H9 (cell line): Measurements from ENCODE around the gene PALM3. TPM values are rescaled to one million over a fixed set of nuclear protein-coding genes. Genes with fewer than 3 reads are reported as not detected.
A peak's percentile ranks its signal among the peaks of the same experiment; 100 is the strongest.

ENCODE experiments used
- DNase-seq: peaks from one replicate; pipeline ENCODE4 v3.0.0-alpha.2; 2017
- H2AFZ ChIP-seq: one replicate; pipeline ENCODE4 v1.6.1; 2013; ENCODE audit warnings: mild to moderate bottlenecking, low read length, control low read depth, moderate library complexity
- H2AK5ac ChIP-seq: 2 replicates; pipeline ENCODE4 v1.6.1; 2013; ENCODE audit warnings: low read length, control low read depth, mixed read lengths; ENCODE audit not compliant: insufficient read length
- H2BK120ac ChIP-seq: one replicate; pipeline ENCODE4 v1.6.1; 2013; ENCODE audit warnings: low read depth, mild to moderate bottlenecking, low read length, control low read depth, inconsistent platforms; ENCODE audit not compliant: poor library complexity, severe bottlenecking
- H2BK12ac ChIP-seq: 2 replicates; pipeline ENCODE4 v1.6.1; 2013; ENCODE audit warnings: low read length, control low read depth, mixed read lengths, low read depth; ENCODE audit not compliant: insufficient read length
- H2BK15ac ChIP-seq: 2 replicates; pipeline ENCODE4 v1.6.1; 2013; ENCODE audit warnings: low read depth, low read length, control low read depth
- H2BK20ac ChIP-seq: one replicate; pipeline ENCODE4 v1.6.1; 2013; ENCODE audit warnings: low read depth, mild to moderate bottlenecking, low read length, control low read depth, inconsistent platforms; ENCODE audit not compliant: poor library complexity, severe bottlenecking
- H2BK5ac ChIP-seq: 2 replicates; pipeline ENCODE4 v1.6.1; 2013; ENCODE audit warnings: low read length, control low read depth, mixed read lengths; ENCODE audit not compliant: insufficient read length
- H3K14ac ChIP-seq: 2 replicates; pipeline ENCODE4 v1.6.1; 2013; ENCODE audit warnings: low read length, control low read depth; ENCODE audit not compliant: insufficient read depth
- H3K18ac ChIP-seq: 2 replicates; pipeline ENCODE4 v1.6.1; 2013; ENCODE audit warnings: low read depth, mild to moderate bottlenecking, mixed read lengths, low read length, control low read depth; ENCODE audit not compliant: insufficient read length
- H3K23ac ChIP-seq: 2 replicates; pipeline ENCODE4 v1.6.1; 2013; ENCODE audit warnings: low read length, control low read depth, mixed read lengths, low read depth; ENCODE audit not compliant: insufficient read length
- H3K23me2 ChIP-seq: 2 replicates; pipeline ENCODE4 v1.6.1; 2013; ENCODE audit warnings: low read depth, mild to moderate bottlenecking, mixed read lengths, low read length, control low read depth; ENCODE audit not compliant: insufficient read length, poor library complexity, severe bottlenecking
- H3K27ac ChIP-seq: 2 replicates; pipeline ENCODE4 v1.5.1; 2013; ENCODE audit warnings: low read length, control low read depth, mixed read lengths, low read depth; ENCODE audit not compliant: insufficient read length
- H3K27me3 ChIP-seq: 2 replicates; pipeline ENCODE4 v1.6.1; 2013; ENCODE audit warnings: low read length, control low read depth, inconsistent platforms; ENCODE audit not compliant: insufficient read depth
- H3K4ac ChIP-seq: 2 replicates; pipeline ENCODE4 v1.6.1; 2013; ENCODE audit warnings: low read depth, mild to moderate bottlenecking, control low read depth, inconsistent platforms, low read length, moderate library complexity
- H3K4me1 ChIP-seq: 2 replicates; pipeline ENCODE4 v1.6.1; 2013; ENCODE audit warnings: low read length, control low read depth, inconsistent platforms; ENCODE audit not compliant: insufficient read depth
- H3K4me2 ChIP-seq: 2 replicates; pipeline ENCODE4 v1.6.1; 2013; ENCODE audit warnings: low read length, control low read depth, mixed read lengths; ENCODE audit not compliant: insufficient read length, insufficient read depth
- H3K56ac ChIP-seq: 2 replicates; pipeline ENCODE4 v1.6.1; 2013; ENCODE audit warnings: low read depth, mild to moderate bottlenecking, mixed read lengths, low read length, control low read depth; ENCODE audit not compliant: insufficient read length
- H3K79me1 ChIP-seq: 2 replicates; pipeline ENCODE4 v1.6.1; 2013; ENCODE audit warnings: low read depth, mild to moderate bottlenecking, moderate library complexity, low read length, control low read depth, inconsistent platforms; ENCODE audit not compliant: insufficient read depth, poor library complexity, severe bottlenecking
- H3K79me2 ChIP-seq: 2 replicates; pipeline ENCODE4 v1.6.1; 2013; ENCODE audit warnings: low read length, control low read depth, inconsistent platforms; ENCODE audit not compliant: insufficient read depth
- H3K9ac ChIP-seq: 2 replicates; pipeline ENCODE4 v1.6.1; 2013; ENCODE audit warnings: low read length, control low read depth, mixed read lengths; ENCODE audit not compliant: insufficient read length; ENCODE audit errors: extremely low read depth
- H3K9me3 ChIP-seq: one replicate; pipeline ENCODE4 v1.6.1; 2013; ENCODE audit warnings: low read depth, low read length, inconsistent platforms; ENCODE audit not compliant: control insufficient read depth
- H3T11ph ChIP-seq: one replicate; pipeline ENCODE4 v1.6.1; 2013; ENCODE audit warnings: mild to moderate bottlenecking, low read length, control low read depth, inconsistent platforms
- H4K20me1 ChIP-seq: one replicate; pipeline ENCODE4 v1.6.1; 2013; ENCODE audit not compliant: control insufficient read depth, insufficient read length, insufficient read depth
- H4K5ac ChIP-seq: 2 replicates; pipeline ENCODE4 v1.6.1; 2013; ENCODE audit warnings: low read depth, mild to moderate bottlenecking, mixed read lengths, low read length, control low read depth; ENCODE audit not compliant: insufficient read length
- H4K8ac ChIP-seq: replicated peaks from 2 replicates; pipeline ENCODE4 v1.6.1; 2013; ENCODE audit warnings: low read length, control low read depth, mixed read lengths, low read depth; ENCODE audit not compliant: insufficient read length
- H4K91ac ChIP-seq: 2 replicates; pipeline ENCODE4 v1.6.1; 2013; ENCODE audit warnings: low read depth, mild to moderate bottlenecking, moderate library complexity, mixed read lengths, low read length, control low read depth; ENCODE audit not compliant: insufficient read length
- H3K27ac Mint-ChIP-seq, 3 experiments: 2 replicates in 2 of 3; 3 replicates in 1 of 3; pipeline ENCODE4 v1.8.0; 2020 to 2021; ENCODE audit warnings: mixed read lengths in 3 of 3, mild to moderate bottlenecking in 1 of 3, moderate library complexity in 1 of 3
- H3K27me3 Mint-ChIP-seq: 2 replicates; pipeline ENCODE4 v1.8.0; 2021; ENCODE audit warnings: low read depth, mild to moderate bottlenecking, moderate library complexity, mixed read lengths
- H3K36me3 Mint-ChIP-seq, 3 experiments: 2 replicates in 2 of 3; 3 replicates in 1 of 3; pipeline ENCODE4 v1.8.0; 2020 to 2021; ENCODE audit warnings: low read depth in 3 of 3, mixed read lengths in 3 of 3; ENCODE audit not compliant: insufficient read depth in 1 of 3
- H3K4me1 Mint-ChIP-seq, 2 experiments: 2 replicates each; pipeline ENCODE4 v1.8.0; 2020; ENCODE audit warnings: mixed read lengths in 2 of 2
- H3K4me3 Mint-ChIP-seq, 2 experiments: 2 replicates in 1 of 2; 3 replicates in 1 of 2; pipeline ENCODE4 v1.8.0; 2020 to 2021; ENCODE audit warnings: mild to moderate bottlenecking in 2 of 2, mixed read lengths in 2 of 2, moderate library complexity in 1 of 2
- H3K9me3 Mint-ChIP-seq, 2 experiments: 2 replicates in 1 of 2; 3 replicates in 1 of 2; pipeline ENCODE4 v1.8.0; 2020; ENCODE audit warnings: mild to moderate bottlenecking in 2 of 2, mixed read lengths in 2 of 2, moderate library complexity in 1 of 2
- CTCF ChIP-seq: fragments of 200-600 bp; sonication (generic); conservative IDR thresholded peaks from 3 replicates; pipeline ENCODE4 v1.8.0; 2021; ENCODE audit warnings: antibody characterized with exemption, mild to moderate bottlenecking
- WGBS: extraction: QIAGEN DNeasy Blood & Tissue Kit; methylation state at CpG from one replicate; pipeline ENCODE4 v1.1.7; 2013; ENCODE audit warnings: missing lambda C conversion rate, low lambda C conversion rate, mixed read lengths; ENCODE audit not compliant: insufficient read length; ENCODE audit errors: extremely low coverage; 5-methylcytosine and 5-hydroxymethylcytosine counted together
- total RNA-seq: library from RNA; stranded (reverse); gene quantifications from 2 replicates; pipeline ENCODE4 v1.2.1, GENCODE V29; 2021

PALM3 gene
- total RNA-seq, 1 experiment from 2014 or later: 11.5 TPM

GRCh38 chr19:14090509-14091080 is 28.7 kb upstream of the PALM3 start, which contains the start of gene SAMD1:
Gene SAMD1 (minus strand): TSS chr19:14090751.
- no peak within 1 kb of the TSS for H2AFZ ChIP-seq
- WGBS: no CpG with 5 or more reads among the region's 65 CpGs
- no peak within 1 kb of the TSS for H3K9ac ChIP-seq

More at GRCh38 chr19:14090509-14091080, 28.7 kb upstream of the PALM3 start, which contains the start of gene SAMD1:
- H3K18ac ChIP-seq: no peak within 1 kb of the TSS
- Mint-ChIP-seq H3K9me3 (peaks cover 13 to 15% of the 10 kb centered on the region in 2 experiments), H3K4me1 (peaks cover 12% of the 10 kb centered on the region in 2 experiments), H3K36me3 (peaks cover 17 to 36% (median 29%) of the 10 kb centered on the region in 3 experiments), H3K27ac (peak within 1 kb of the TSS; percentile 70 to 92 (median 78); a peak in 5 of 7 replicates), H3K27me3 (peaks cover 21% of the 10 kb centered on the region), H3K4me3 (peak within 1 kb of the TSS; percentile 78 to 98)
- H3K4me2 ChIP-seq: peak within 1 kb of the TSS; percentile 68
- H3K79me2 ChIP-seq: no peaks in the 10 kb centered on the region
- H4K91ac ChIP-seq: no peak within 1 kb of the TSS
- H3K14ac ChIP-seq: no peak within 1 kb of the TSS; the same call in 1 of the 2 replicates
- H4K20me1 ChIP-seq: no peaks in the 10 kb centered on the region
- H3T11ph ChIP-seq: no peak within 1 kb of the TSS
- H2BK120ac ChIP-seq: no peak within 1 kb of the TSS
- DNase-seq: peak; percentile 79
- no peak within 1 kb of the TSS for H4K5ac ChIP-seq
- no peak within 1 kb of the TSS for H3K23ac ChIP-seq
- H3K9me3 ChIP-seq: peaks cover 6% of the 10 kb centered on the region
- no peak within 1 kb of the TSS for H2BK20ac ChIP-seq
- TF ChIP-seq CTCF: no peak
- no peak within 1 kb of the TSS for H2BK5ac ChIP-seq
- H3K56ac ChIP-seq: no peak within 1 kb of the TSS
- H2AK5ac ChIP-seq: no peak within 1 kb of the TSS
- no peak within 1 kb of the TSS for H2BK15ac ChIP-seq
- H3K27ac ChIP-seq: no peak within 1 kb of the TSS
- H4K8ac ChIP-seq: no peak within 1 kb of the TSS
- no peaks in the 10 kb centered on the region for H3K4me1 ChIP-seq
- peaks cover 8% of the 10 kb centered on the region for H3K23me2 ChIP-seq
- no peaks in the 10 kb centered on the region for H3K27me3 ChIP-seq
- no peak within 1 kb of the TSS for H2BK12ac ChIP-seq
- H3K79me1 ChIP-seq: no peaks in the 10 kb centered on the region
- H3K4ac ChIP-seq: no peak within 1 kb of the TSS
